DOHH2 (cell line): ENCODE data around the gene LSM14B.

Experiments
- CTCF ChIP-seq: fragments of 200-600 bp; sonication (generic); IDR thresholded peaks from one replicate; pipeline ENCODE4 v1.5.1; 2014; ENCODE audit warnings: antibody characterized with exemption, mild to moderate bottlenecking, low read depth, low read length; ENCODE audit not compliant: poor library complexity, severe bottlenecking
- EZH2phosphoT487 ChIP-seq: fragments of 200-600 bp; sonication (generic); IDR thresholded peaks from 2 replicates; pipeline ENCODE4 v1.6.1; 2017; ENCODE audit warnings: borderline replicate concordance, mild to moderate bottlenecking, antibody characterized with exemption, low read length, moderate library complexity, mixed read lengths

- no peak for TF ChIP-seq CTCF
- TF ChIP-seq EZH2phosphoT487, result no peak
These were observed 59.5 kb downstream of the LSM14B start for GRCh38 chr20:62181808-62182207.
